Activated T-cell treated with anti-CD3 and anti-CD28 coated beads, Interleukin-2, amount 50 U/mL, for 4 hours (primary cell): ENCODE data around the gene UGT1A8. TPM values are rescaled to one million over a fixed set of nuclear protein-coding genes. Genes with fewer than 3 reads are reported as not detected.

ENCODE experiments used
- ATAC-seq, 2 donors: fragments of 200-7000 bp; cut with Tn5 transposase; one replicate each; pipeline ENCODE4 v1.10.0; 2021
- DNase-seq: peaks from one replicate; pipeline ENCODE4 v3.0.0-alpha.2; 2020
- H3K27me3 Mint-ChIP-seq: one replicate; pipeline ENCODE4 v1.8.0; 2021; ENCODE audit warnings: low read depth, mixed read lengths
- H3K36me3 Mint-ChIP-seq: one replicate; pipeline ENCODE4 v1.8.0; 2022; ENCODE audit warnings: mixed read lengths; ENCODE audit not compliant: insufficient read depth
- H3K4me1 Mint-ChIP-seq: one replicate; pipeline ENCODE4 v1.8.0; 2021; ENCODE audit warnings: low read depth, mixed read lengths
- H3K4me3 Mint-ChIP-seq: one replicate; pipeline ENCODE4 v1.8.0; 2021; ENCODE audit warnings: mild to moderate bottlenecking, moderate library complexity, mixed read lengths
- H3K9me3 Mint-ChIP-seq: one replicate; pipeline ENCODE4 v1.8.0; 2021; ENCODE audit warnings: mixed read lengths
- total RNA-seq, 3 donors: library from RNA; stranded (reverse); gene quantifications; one replicate each; pipeline ENCODE4 v1.2.1, GENCODE V29; 2021

UGT1A8 gene
- total RNA-seq, 3 donors from 2014 or later: not detected

GRCh38 chr2:233807966-233808935, 190.8 kb downstream of the UGT1A8 start:
- Mint-ChIP-seq H3K4me1 (no peaks in the 10 kb centered on the region), H3K27me3 (peaks cover 17% of the 10 kb centered on the region), H3K36me3 (no peaks in the 10 kb centered on the region), H3K9me3 (no peaks in the 10 kb centered on the region), H3K4me3 (no peak overlapping the region)
- ATAC-seq (no peak), DNase-seq (no peak)

- peaks cover 12% of the 10 kb centered on the region for H3K27me3 Mint-ChIP-seq
- no peaks in the 10 kb centered on the region for H3K4me1 Mint-ChIP-seq
- no peak for ATAC-seq
- H3K4me3 Mint-ChIP-seq: no peak overlapping the region
- no peaks in the 10 kb centered on the region for H3K36me3 Mint-ChIP-seq
- DNase-seq: no peak
- H3K9me3 Mint-ChIP-seq: no peaks in the 10 kb centered on the region
Measured at GRCh38 chr2:233810385-233810784, 193.0 kb downstream of the UGT1A8 start.

- no peak overlapping the region for H3K4me3 Mint-ChIP-seq
- no peaks in the 10 kb centered on the region for H3K9me3 Mint-ChIP-seq
- peaks cover 12% of the 10 kb centered on the region for H3K27me3 Mint-ChIP-seq
- DNase-seq (no peak), ATAC-seq (no peak)
- H3K36me3 Mint-ChIP-seq: no peaks in the 10 kb centered on the region
- H3K4me1 Mint-ChIP-seq: no peaks in the 10 kb centered on the region
Measured at GRCh38 chr2:233811087-233811486, 193.7 kb downstream of the UGT1A8 start.

GRCh38 chr2:233811732-233812131, 194.3 kb downstream of the UGT1A8 start:
- peaks cover 12% of the 10 kb centered on the region for H3K27me3 Mint-ChIP-seq
- H3K4me3 Mint-ChIP-seq: no peak overlapping the region
- DNase-seq (no peak), ATAC-seq (no peak)
- no peaks in the 10 kb centered on the region for H3K9me3 Mint-ChIP-seq
- no peaks in the 10 kb centered on the region for H3K4me1 Mint-ChIP-seq
- H3K36me3 Mint-ChIP-seq: no peaks in the 10 kb centered on the region

GRCh38 chr2:233813236-233814055, 196.0 kb downstream of the UGT1A8 start:
- no peak for ATAC-seq
- Mint-ChIP-seq H3K9me3 (no peaks in the 10 kb centered on the region), H3K36me3 (no peaks in the 10 kb centered on the region), H3K27me3 (peaks cover 18% of the 10 kb centered on the region), H3K4me3 (no peak overlapping the region), H3K4me1 (no peaks in the 10 kb centered on the region)
- DNase-seq: no peak

- Mint-ChIP-seq H3K27me3 (peaks cover 20% of the 10 kb centered on the region), H3K9me3 (no peaks in the 10 kb centered on the region), H3K36me3 (no peaks in the 10 kb centered on the region), H3K4me1 (no peaks in the 10 kb centered on the region), H3K4me3 (no peak overlapping the region)
- DNase-seq: no peak
- no peak for ATAC-seq
Measured at GRCh38 chr2:233814056-233814835, 196.8 kb downstream of the UGT1A8 start.

- H3K4me1 Mint-ChIP-seq: no peaks in the 10 kb centered on the region
- ATAC-seq (no peak), DNase-seq (no peak)
- H3K9me3 Mint-ChIP-seq: no peaks in the 10 kb centered on the region
- peaks cover 15% of the 10 kb centered on the region for H3K27me3 Mint-ChIP-seq
- no peak overlapping the region for H3K4me3 Mint-ChIP-seq
- no peaks in the 10 kb centered on the region for H3K36me3 Mint-ChIP-seq
Measured at GRCh38 chr2:233815861-233816260, 198.4 kb downstream of the UGT1A8 start.

GRCh38 chr2:233816334-233816733, 198.9 kb downstream of the UGT1A8 start:
- DNase-seq: no peak

DNA sequence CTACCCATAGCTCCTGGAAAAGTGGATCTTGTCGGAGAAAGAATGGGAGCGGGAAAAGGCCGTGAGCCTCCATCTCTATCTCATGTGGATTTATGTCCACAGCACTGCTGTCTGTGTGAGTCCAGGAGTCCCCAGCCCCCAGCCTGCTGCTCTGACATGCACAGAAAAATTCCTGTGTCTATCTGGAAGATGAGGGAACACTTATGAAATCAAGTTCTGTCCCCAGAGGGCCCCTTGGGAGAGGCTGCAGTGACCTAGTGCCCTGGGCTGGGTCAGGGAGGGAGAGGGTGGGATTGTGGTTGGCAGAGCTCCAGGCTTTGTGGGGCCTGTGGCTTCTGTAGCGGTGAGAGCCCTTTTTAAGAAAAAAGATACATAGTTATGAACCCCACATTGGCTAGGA, 199.3 kb downstream of the UGT1A8 start:
- Mint-ChIP-seq H3K4me3 (no peak overlapping the region), H3K9me3 (no peaks in the 10 kb centered on the region), H3K4me1 (no peaks in the 10 kb centered on the region), H3K36me3 (no peaks in the 10 kb centered on the region), H3K27me3 (peaks cover 14% of the 10 kb centered on the region)
- DNase-seq (no peak), ATAC-seq (no peak)

More at GRCh38 chr2:233816334-233816733, 198.9 kb downstream of the UGT1A8 start:
- ATAC-seq: no peak
- Mint-ChIP-seq H3K9me3 (no peaks in the 10 kb centered on the region), H3K4me3 (no peak overlapping the region), H3K4me1 (no peaks in the 10 kb centered on the region), H3K36me3 (no peaks in the 10 kb centered on the region), H3K27me3 (peaks cover 13% of the 10 kb centered on the region)

GRCh38 chr2:233817361-233817911, 200.0 kb downstream of the UGT1A8 start:
- no peaks in the 10 kb centered on the region for H3K4me1 Mint-ChIP-seq
- ATAC-seq: no peak
- peaks cover 14% of the 10 kb centered on the region for H3K27me3 Mint-ChIP-seq
- no peaks in the 10 kb centered on the region for H3K9me3 Mint-ChIP-seq
- no peak for DNase-seq
- H3K36me3 Mint-ChIP-seq: no peaks in the 10 kb centered on the region
- no peak overlapping the region for H3K4me3 Mint-ChIP-seq

DNA sequence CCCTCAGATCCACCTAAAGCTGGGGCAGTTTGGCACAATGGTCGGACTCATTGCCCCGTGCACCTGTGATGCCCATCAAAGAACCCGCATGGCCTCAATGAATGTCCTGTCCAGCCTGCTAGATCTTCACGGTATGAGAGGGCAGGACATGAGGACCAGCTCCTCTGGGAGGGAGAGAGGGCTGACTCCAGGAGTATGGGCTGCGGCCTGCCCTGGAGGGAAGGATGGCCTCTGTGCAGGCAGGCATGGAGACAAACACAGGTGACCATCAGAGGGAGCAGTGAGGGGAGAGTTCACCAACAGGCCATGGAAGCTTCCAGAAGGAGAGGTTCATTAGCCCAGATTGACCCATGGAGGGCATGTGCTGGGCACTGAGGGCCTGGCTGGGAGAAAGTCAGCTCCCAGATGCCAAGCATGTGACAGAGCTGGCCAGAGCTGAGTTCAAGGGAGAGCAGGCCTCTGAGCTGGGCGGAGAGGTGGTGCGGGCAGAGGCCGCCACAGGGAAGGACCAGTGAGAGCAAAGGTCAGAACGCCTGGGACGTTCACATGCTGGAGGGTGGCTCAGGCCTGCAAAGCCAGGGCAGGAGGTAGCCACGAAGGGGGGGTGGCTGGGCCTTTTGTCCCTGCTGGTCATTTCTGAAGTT, 200.7 kb downstream of the UGT1A8 start:
- Mint-ChIP-seq H3K4me3 (no peak overlapping the region), H3K4me1 (no peaks in the 10 kb centered on the region), H3K27me3 (peaks cover 14% of the 10 kb centered on the region)

GRCh38 chr2:233818639-233819621, 201.5 kb downstream of the UGT1A8 start:
- Mint-ChIP-seq H3K4me3 (no peak overlapping the region), H3K36me3 (no peaks in the 10 kb centered on the region), H3K9me3 (no peaks in the 10 kb centered on the region), H3K4me1 (no peaks in the 10 kb centered on the region), H3K27me3 (peaks cover 14% of the 10 kb centered on the region)
- ATAC-seq (no peak), DNase-seq (no peak)

More for the DNA sequence above, 200.7 kb downstream of the UGT1A8 start:
- DNase-seq: no peak
- no peaks in the 10 kb centered on the region for H3K36me3 Mint-ChIP-seq
- no peak for ATAC-seq
- H3K9me3 Mint-ChIP-seq: no peaks in the 10 kb centered on the region
